ENCODE results near the gene OAT.
"Not testable (repeated sequence)": the region's sequence is repeated elsewhere in the genome, so short reads cannot be mapped to it uniquely, and the experiment has no call there.

OAT gene

GRCh38 chr10:124372899-124373298 lies 45.8 kb downstream of the OAT start:
- Histone ChIP-seq H3K27me3 (replicated peaks) (no peaks in the 10 kb centered on the region), H3K27ac (no peak overlapping the region), H3K4me3 (ENCODE audit: low read depth, low read length) (no peak overlapping the region), H3K36me3 (replicated peaks) (no peaks in the 10 kb centered on the region)
- no peak for DNase-seq
- TF ChIP-seq, protein P1, sequence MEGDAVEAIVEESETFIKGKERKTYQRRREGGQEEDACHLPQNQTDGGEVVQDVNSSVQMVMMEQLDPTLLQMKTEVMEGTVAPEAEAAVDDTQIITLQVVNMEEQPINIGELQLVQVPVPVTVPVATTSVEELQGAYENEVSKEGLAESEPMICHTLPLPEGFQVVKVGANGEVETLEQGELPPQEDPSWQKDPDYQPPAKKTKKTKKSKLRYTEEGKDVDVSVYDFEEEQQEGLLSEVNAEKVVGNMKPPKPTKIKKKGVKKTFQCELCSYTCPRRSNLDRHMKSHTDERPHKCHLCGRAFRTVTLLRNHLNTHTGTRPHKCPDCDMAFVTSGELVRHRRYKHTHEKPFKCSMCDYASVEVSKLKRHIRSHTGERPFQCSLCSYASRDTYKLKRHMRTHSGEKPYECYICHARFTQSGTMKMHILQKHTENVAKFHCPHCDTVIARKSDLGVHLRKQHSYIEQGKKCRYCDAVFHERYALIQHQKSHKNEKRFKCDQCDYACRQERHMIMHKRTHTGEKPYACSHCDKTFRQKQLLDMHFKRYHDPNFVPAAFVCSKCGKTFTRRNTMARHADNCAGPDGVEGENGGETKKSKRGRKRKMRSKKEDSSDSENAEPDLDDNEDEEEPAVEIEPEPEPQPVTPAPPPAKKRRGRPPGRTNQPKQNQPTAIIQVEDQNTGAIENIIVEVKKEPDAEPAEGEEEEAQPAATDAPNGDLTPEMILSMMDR (IDR thresholded peaks at IDR 0.05; ENCODE audit: low read depth, low read length, missing control alignments), result no peak
- in situ Hi-C loops (cut with HindIII; ENCODE audit: low pct_ligation_motif_present, low sequenced_read_pairs), result no loop called here

DNA sequence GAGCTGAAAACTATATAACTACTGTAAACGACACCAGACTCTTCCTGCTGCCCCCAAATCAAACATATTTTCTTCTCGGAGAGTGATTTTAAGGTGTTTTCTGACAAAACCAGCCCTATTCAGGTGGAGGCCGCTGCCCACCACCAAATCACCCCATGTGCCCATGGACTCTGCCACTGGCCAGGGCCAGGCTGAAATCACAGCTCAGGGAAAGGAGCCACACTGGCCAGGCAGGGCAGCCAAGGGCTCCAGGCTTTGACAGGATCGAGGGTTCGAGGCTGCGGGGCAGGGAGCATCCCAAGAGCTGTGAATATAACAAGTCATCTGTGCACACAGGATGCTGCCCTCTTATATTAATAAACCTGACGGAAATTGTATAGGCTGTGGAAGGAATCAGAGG lies 48.3 kb downstream of the OAT start:
- no peak overlapping the region for H3K27ac ChIP-seq
- in situ Hi-C loops (cut with HindIII; ENCODE audit: low pct_ligation_motif_present, low sequenced_read_pairs), result no loop called here
- H3K36me3 ChIP-seq (replicated peaks), result no peaks in the 10 kb centered on the region
- no peak for DNase-seq
- TF ChIP-seq, protein P1 (IDR thresholded peaks at IDR 0.05; ENCODE audit: low read depth, low read length, missing control alignments), result no peak
- no peaks in the 10 kb centered on the region for H3K27me3 ChIP-seq (replicated peaks)
- H3K4me3 ChIP-seq (ENCODE audit: low read depth, low read length), result no peak overlapping the region

DNA sequence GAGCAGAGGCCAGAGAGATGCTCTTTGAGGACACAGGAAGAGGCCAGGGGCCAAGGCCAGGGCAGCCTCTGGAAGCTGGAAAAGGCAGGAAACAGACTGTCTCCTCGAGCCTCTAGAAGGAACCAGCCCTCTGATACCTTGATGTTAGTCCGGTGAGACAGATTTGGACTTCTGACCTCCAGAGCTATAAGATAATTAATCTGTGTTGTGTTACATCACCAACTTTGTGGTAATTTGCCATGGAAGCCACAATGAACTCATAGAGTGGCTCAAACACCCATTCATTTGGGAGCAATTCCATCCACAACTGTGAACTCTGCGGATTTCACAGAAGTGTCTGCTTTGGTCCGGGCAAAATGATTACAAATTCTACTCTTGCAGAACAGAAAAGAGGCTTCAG lies 48.7 kb downstream of the OAT start:
- in situ Hi-C loops (cut with HindIII; ENCODE audit: low pct_ligation_motif_present, low sequenced_read_pairs), result no loop called here
- no peaks in the 10 kb centered on the region for H3K27me3 ChIP-seq (replicated peaks)

GRCh38 chr10:124369533-124369932 lies 49.2 kb downstream of the OAT start:
- H3K27me3 ChIP-seq (replicated peaks); H3K36me3 ChIP-seq (replicated peaks); in situ Hi-C loops (cut with HindIII; ENCODE audit: low pct_ligation_motif_present, low sequenced_read_pairs); DNase-seq; H3K4me3 ChIP-seq (ENCODE audit: low read depth, low read length); H3K27ac ChIP-seq: not testable (repeated sequence)

More for the DNA sequence above, 48.7 kb downstream of the OAT start:
- TF ChIP-seq, protein P1 (IDR thresholded peaks at IDR 0.05; ENCODE audit: low read depth, low read length, missing control alignments), result no peak
- Histone ChIP-seq H3K27ac (no peak overlapping the region), H3K36me3 (replicated peaks) (no peaks in the 10 kb centered on the region), H3K4me3 (ENCODE audit: low read depth, low read length) (no peak overlapping the region)
- no peak for DNase-seq

DNA sequence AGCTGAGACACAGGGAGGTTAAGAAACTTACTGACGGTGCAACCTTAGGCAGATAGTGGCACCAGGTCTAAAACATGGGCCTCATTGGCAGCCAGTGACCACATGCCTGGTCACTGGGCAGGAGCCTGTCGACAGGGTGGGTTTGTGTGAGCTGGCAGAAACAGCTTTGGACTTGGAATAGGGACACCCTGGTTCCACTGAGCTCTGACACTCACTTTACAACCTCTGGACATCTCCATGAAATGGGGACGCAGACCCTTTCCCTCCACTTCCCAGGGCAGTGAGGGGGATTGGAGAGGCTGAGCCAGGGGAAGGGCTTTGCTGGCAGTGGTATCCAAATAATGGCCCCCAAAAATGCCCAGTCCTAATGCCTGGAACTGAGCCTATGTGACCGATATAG lies 49.7 kb downstream of the OAT start:
- DNase-seq, result no peak
- no peaks in the 10 kb centered on the region for H3K36me3 ChIP-seq (replicated peaks)
- H3K27ac ChIP-seq, result no peak overlapping the region
- H3K4me3 ChIP-seq (ENCODE audit: low read depth, low read length), result no peak overlapping the region
- in situ Hi-C loops (cut with HindIII; ENCODE audit: low pct_ligation_motif_present, low sequenced_read_pairs), result no loop called here
- no peaks in the 10 kb centered on the region for H3K27me3 ChIP-seq (replicated peaks)
- TF ChIP-seq, protein P1 (IDR thresholded peaks at IDR 0.05; ENCODE audit: low read depth, low read length, missing control alignments), result no peak

DNA sequence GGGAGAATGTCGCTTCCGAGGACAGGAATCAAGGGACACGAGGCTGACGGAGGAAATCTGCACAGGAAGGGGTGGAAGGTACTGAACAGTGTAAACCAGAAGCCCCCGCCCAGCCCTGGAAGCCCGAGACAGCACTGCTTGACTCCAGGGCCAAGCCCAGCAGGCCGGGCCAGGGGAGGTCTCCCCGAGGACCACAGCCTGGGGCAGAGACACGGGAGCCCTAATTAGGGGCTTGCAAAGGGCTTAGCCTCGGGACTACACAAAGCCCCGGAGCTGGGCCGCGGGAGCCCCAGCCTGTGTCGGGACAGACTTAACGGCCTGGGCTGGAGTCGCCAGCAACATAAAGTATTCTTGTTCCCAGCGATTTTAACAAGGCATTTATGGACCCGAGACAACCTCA lies 50.8 kb downstream of the OAT start:
- Histone ChIP-seq H3K36me3 (replicated peaks) (no peaks in the 10 kb centered on the region), H3K27me3 (replicated peaks) (no peaks in the 10 kb centered on the region), H3K27ac (no peak overlapping the region), H3K4me3 (ENCODE audit: low read depth, low read length) (no peak overlapping the region)
- in situ Hi-C loops (cut with HindIII; ENCODE audit: low pct_ligation_motif_present, low sequenced_read_pairs), result no loop called here
- TF ChIP-seq, protein P1 (IDR thresholded peaks at IDR 0.05; ENCODE audit: low read depth, low read length, missing control alignments), result no peak
- DNase-seq, result no peak

All from brain microvascular endothelial cell (primary cell).